NCI-H2196 treated with DMSO at 0.1 percent for 48 hours (cell line): ENCODE results near the gene ZSCAN2.
A peak's percentile ranks its signal among the peaks of the same experiment; 100 is the strongest.

Experiments
- DNase-seq: peaks from one replicate; lab custom pipeline; 2025; ENCODE audit not compliant: unreplicated experiment; lab: John Stamatoyannopoulos, UW

Gene ZSCAN2

DNA sequence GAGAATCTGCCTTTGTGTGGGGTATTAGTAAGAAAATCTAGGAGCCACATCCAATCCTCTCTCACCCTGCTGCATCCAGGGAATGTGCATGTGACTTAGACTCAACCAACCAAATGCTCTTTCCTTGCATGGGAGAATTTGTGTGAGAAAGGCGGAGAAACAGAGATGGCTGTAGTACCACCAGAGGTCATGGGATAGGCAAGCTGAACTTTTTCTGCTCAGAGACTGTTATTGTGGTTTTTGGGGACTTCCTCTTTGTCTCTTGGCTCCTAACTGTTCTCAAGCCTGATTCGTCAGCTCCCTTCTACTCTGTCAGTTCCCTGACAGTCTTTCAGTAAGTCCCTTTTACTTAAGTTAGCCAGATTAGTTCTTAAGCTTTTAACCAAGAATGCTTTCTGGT, 2.6 kb upstream of the ZSCAN2 start:
- no peak for DNase-seq

- DNase-seq, result peak; percentile 5
These were observed 1.8 kb upstream of the ZSCAN2 start for GRCh38 chr15:84598993-84599392.

DNA sequence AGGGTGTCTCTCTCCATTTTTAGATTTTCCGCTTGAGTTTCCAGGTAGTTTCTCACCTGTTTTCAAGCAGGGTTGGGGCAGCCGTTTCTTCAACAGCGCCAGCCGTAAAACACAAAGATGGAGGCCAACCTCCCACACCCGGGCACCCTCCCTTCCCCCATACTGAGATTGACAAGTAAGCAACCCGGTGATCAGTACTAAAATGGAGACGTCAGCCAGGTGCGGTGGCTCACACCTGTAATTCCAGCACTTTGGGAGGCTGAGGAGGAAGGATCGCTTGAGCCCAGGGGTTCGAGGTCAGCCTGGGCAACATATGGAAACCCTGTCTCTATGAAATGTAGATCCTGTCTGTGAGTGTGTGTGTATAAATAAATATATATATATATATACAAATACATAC, 903 bp upstream of the ZSCAN2 start:
- DNase-seq, result no peak

DNA sequence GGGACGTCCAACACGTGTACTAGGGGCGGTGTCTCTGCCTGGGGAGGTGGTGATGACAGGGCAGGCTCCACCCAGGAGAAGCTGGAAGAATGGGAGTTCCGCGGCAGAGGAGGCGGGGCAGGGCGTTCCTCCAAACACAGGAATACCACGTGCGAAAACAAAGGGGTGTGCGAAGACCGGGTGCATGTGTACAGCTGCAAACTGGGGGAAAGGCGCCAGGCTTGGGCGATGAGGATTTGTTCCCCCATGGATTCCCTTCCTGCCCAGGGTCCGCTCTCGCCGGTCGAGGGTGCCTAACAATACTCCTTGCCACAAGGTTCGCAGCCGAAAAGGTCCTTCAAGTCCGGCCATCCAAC, 500 bp upstream of the ZSCAN2 start:
- peak; percentile 54 for DNase-seq

DNA sequence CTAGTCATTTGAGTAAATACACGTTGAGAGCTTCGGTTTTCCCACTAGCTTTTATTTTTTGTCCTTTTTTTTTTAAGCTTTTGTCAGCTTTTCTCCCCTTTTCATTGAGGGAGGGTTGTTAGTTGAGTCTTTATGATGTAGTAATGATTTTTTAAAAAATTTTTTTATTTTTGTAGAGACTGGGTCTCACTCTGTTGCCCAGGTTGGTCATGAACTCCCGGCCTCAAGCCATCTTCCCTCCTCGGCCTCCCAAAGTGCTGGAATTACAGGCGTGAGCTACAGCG, 688 bp downstream of the ZSCAN2 start:
- no peak for DNase-seq

DNA sequence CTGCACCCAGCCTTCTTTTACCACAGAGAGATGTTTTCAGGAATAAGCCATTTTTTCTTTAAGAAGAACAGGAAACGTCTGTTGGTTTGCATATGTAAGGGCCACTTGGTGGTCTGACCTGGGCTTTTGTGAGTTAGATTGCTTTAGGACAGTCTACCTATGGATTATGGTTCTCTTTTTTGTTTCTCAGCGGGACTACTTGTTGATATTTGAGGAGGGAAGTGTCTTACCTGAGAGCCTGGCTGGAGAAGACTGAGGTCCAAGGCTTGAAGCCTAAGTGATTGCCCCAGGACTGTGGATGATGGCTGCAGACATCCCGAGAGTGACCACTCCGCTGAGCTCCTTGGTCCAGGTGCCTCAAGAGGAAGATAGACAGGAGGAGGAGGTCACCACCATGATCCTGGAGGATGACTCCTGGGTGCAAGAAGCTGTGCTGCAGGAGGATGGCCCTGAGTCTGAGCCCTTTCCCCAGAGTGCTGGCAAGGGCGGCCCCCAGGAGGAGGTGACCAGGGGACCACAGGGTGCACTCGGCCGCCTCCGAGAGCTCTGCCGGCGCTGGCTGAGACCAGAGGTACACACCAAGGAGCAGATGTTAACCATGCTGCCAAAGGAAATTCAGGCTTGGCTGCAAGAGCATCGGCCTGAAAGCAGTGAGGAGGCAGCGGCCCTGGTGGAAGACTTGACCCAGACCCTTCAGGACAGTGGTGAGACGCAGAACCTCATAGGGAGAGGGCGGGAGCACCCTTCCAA, 3.0 kb downstream of the ZSCAN2 start:
- DNase-seq, result no peak

GRCh38 chr15:84604826-84605553, 4.2 kb downstream of the ZSCAN2 start:
- DNase-seq, result no peak

GRCh38 chr15:84605554-84605882, 4.7 kb downstream of the ZSCAN2 start:
- no peak for DNase-seq

- DNase-seq, result no peak
These were observed 5.9 kb downstream of the ZSCAN2 start for GRCh38 chr15:84606653-84607120.

DNA sequence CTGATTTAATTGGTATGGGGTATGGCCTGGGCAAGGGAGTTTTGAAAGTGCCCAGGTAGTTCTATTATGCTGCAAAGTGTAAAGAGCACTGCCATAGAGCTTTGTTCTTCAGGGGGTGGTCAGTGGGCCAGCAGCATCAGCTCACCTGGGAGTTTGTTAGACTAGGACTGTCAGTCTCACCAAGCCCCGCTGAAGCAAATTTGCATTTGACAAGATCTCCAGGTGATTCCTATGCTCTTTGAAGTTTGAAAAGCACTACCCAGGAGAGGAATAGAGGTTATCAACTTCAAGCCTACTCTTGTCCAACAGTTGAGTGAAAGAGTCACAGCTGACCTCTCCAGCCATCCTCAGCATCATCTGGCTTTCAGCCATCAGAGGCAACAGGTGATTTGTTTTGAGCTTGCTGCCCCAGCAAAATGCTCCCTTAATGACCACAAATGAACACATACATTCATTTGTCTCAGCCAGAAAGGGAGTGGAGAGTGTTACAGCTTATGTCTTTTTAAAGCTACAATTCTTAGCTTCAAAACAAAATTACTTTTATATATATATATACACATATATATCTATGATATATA, 8.0 kb downstream of the ZSCAN2 start:
- no peak for DNase-seq

DNA sequence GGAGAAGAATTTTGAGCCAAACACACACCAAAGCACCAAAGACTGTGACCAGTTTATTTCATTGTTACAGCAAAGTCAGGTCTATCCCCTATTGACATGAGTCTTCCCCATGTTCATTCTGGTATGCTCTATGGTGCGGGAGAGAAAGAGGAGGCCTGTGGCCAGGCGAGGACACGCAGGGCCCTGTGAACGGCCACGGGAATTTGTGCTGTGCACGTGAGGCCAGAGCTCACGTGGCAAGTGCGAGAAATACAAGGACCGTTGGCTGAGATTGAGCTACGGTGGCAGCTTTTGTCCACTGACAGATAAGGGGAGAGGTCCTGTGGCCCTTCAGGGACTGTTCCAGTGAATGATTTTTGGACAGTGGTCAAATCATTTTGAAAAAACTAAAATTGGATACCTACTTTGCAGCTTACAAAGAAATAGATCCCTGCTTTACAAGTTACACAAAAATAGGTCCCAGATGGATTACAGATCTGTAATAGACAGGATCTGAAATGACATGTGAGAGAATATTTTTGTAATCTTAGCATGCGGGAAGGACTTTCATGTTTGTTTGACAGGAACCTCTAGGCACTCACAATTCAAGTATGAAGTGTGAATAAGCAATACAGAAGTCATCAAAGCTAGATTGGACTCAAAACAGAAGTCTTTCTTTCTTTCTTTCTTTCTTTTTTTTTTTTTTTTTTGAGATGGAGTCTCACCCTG, 9.2 kb downstream of the ZSCAN2 start:
- DNase-seq, result no peak

- no peak for DNase-seq
These were observed 10.8 kb downstream of the ZSCAN2 start for GRCh38 chr15:84611631-84612030.

DNA sequence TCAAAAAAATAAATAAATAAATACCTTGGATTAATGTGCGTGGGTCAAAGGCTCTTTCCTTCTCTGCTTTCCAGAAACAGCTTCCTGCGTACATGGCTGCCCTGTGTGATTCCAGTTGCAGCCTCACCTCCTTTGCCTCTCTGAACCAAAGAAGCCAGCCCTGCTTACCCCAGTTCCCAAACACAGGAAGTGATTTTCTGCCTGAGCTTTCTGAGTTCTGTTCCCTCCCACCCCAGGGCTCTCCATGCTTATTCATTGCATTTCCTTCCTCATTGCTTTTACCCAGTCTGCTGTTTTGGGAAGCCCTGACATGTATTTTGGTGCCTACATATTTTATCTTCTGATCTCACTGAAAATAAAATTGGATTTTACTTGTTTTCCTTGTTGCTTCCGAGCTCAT, 15.4 kb downstream of the ZSCAN2 start:
- no peak for DNase-seq

DNA sequence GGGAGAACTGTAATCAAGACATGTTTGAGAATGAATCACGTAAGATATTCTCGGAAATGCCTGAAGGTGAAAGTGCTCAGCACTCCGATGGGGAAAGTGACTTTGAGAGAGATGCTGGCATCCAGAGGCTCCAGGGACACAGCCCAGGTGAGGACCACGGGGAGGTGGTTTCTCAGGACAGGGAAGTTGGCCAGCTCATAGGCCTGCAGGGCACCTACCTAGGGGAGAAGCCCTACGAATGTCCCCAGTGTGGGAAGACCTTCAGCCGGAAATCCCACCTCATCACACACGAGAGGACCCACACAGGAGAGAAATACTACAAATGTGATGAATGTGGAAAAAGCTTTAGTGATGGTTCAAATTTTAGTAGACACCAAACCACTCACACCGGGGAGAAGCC, 19.8 kb downstream of the ZSCAN2 start:
- DNase-seq, result no peak

- DNase-seq, result no peak
These were observed 20.7 kb downstream of the ZSCAN2 start for GRCh38 chr15:84621358-84621979.

- no peak for DNase-seq
These were observed 23.6 kb downstream of the ZSCAN2 start for GRCh38 chr15:84624359-84624758.

GRCh38 chr15:84625123-84625522, 24.3 kb downstream of the ZSCAN2 start:
- DNase-seq, result no peak

- DNase-seq, result no peak
These were observed 28.2 kb downstream of the ZSCAN2 start for GRCh38 chr15:84629033-84629432.

DNA sequence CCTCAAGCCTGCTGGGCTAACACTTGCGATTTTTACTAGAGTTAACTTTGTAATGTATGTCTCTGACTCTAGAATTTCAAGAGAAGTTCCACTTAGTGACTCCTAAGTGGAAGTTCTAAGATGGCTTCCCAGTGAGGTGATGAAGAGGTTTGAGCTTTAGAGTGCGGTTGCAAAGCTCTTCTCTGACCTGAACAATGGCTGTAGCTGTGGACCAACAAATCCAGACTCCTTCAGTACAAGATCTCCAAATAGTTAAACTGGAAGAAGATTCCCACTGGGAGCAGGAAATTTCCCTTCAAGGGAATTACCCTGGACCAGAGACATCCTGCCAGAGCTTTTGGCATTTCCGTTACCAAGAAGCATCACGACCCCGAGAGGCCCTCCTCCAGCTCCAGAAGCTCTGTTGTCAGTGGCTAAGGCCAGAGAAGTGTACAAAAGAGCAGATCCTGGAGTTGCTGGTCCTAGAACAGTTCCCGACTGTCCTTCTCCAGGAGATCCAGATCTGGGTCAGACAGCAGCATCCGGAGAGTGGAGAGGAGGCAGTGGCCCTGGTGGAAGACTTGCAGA, 31.0 kb downstream of the ZSCAN2 start:
- no peak for DNase-seq

DNA sequence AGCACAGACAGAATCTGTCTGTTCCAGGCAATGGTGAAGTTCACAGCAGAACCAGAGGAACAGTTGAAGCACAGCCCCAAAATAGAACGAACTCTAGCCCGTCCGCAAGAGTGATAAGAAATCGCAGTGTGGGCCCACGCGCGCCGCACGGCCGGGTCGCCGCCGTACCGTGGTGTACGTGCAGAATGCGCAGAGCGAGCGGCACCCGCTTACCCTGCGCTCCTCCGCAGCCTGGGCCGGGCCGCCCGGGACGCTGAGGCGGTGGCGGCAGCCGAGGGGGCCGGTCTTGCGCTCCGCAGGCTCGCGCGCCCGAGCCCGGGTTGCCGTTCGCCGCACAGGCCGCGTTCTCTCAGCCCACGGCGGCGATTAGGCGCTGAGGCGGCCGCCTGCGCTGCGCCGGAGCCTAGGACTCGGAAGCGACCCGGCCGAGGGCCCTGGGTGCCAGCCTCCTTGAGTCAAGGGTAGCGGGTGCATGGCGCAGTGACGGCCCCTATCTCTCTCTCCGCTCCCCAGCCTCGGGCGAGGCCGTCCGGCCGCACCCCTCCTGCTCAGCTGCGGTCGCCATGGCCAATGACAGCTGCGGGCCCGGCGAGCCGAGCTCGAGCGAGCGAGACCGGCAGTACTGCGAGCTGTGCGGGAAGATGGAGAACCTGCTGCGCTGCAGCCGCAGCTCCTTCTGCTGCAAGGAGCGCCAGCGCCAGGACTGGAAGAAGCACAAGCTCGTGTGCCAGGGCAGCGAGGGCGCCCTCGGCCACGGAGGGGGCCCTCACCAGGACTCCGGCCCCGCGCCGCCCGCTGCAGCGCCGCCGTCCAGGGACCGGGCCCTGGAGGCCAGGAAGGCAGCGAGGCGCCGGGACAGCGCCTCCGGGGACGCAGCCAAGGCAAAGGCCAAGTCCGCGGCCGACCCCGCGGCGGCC, 32.8 kb downstream of the ZSCAN2 start:
- DNase-seq, result no peak
